G401.6 (cell line): ENCODE data around the gene DDA1.
"Not testable (repeated sequence)": the region's sequence is repeated elsewhere in the genome, so short reads cannot be mapped to it uniquely, and the experiment has no call there.

Experiments used
- FAIRE-seq: peaks from 2 replicates; lab custom pipeline; 2012; peaks lifted over from hg19 to GRCh38; lab: Jason Lieb, UNC

The DDA1 gene

GRCh38 chr19:17309198-17309964 is at the start of gene DDA1:
TSS of gene DDA1 (plus strand) at chr19:17309563. CDS start at chr19:17309655, 92 bp downstream.
- FAIRE-seq, result peak; percentile 99

- FAIRE-seq, result no peak
Observed at GRCh38 chr19:17259934-17260333, 49.4 kb upstream of the DDA1 start.

- FAIRE-seq, result peak; percentile 80
Observed at GRCh38 chr19:17260842-17261325, 48.5 kb upstream of the DDA1 start.

- no peak for FAIRE-seq
Observed at GRCh38 chr19:17262557-17262956, 46.8 kb upstream of the DDA1 start.

- FAIRE-seq, result no peak
Observed at GRCh38 chr19:17263712-17264640, 45.4 kb upstream of the DDA1 start.

- no peak for FAIRE-seq
Observed at GRCh38 chr19:17264641-17264979, 44.8 kb upstream of the DDA1 start, which contains the start of gene USHBP1. TSS of gene USHBP1 (minus strand) at chr19:17264745. CDS start at chr19:17264299, 446 bp downstream.

- FAIRE-seq, result no peak
Observed at GRCh38 chr19:17266026-17266425, 43.3 kb upstream of the DDA1 start.

GRCh38 chr19:17266589-17266974 is 42.8 kb upstream of the DDA1 start:
- FAIRE-seq, result no peak

- peak; percentile 100 for FAIRE-seq
Observed at GRCh38 chr19:17266975-17267788, 42.2 kb upstream of the DDA1 start, which contains the start of gene BABAM1. TSS of gene BABAM1 (plus strand) at chr19:17267443. CDS start at chr19:17268807, 1,364 bp downstream.

- no peak for FAIRE-seq
Observed at GRCh38 chr19:17268754-17269153, 40.6 kb upstream of the DDA1 start.

GRCh38 chr19:17274892-17275291 is 34.5 kb upstream of the DDA1 start:
- not testable (repeated sequence) for FAIRE-seq

- FAIRE-seq, result no peak
Observed at GRCh38 chr19:17275441-17276175, 33.8 kb upstream of the DDA1 start.

GRCh38 chr19:17279436-17279835 is 29.9 kb upstream of the DDA1 start:
- no peak for FAIRE-seq

GRCh38 chr19:17281391-17282304 is 27.7 kb upstream of the DDA1 start, which contains the start of gene ANKLE1:
TSS of gene ANKLE1 (plus strand) at chr19:17281901. CDS start at chr19:17281921, 20 bp downstream.
- FAIRE-seq, result no peak

GRCh38 chr19:17282488-17283125 is 26.8 kb upstream of the DDA1 start:
- peak; percentile 25 for FAIRE-seq

GRCh38 chr19:17283504-17283996 is 25.8 kb upstream of the DDA1 start:
- FAIRE-seq, result no peak

GRCh38 chr19:17285415-17286135 is 23.8 kb upstream of the DDA1 start:
- no peak for FAIRE-seq

GRCh38 chr19:17286263-17286662 is 23.1 kb upstream of the DDA1 start:
- FAIRE-seq, result no peak

- FAIRE-seq, result no peak
Observed at GRCh38 chr19:17286752-17287151, 22.6 kb upstream of the DDA1 start.
